SK-N-SH (cell line): ENCODE results near the gene NUP35. TPM values are rescaled to one million over a fixed set of nuclear protein-coding genes. Genes with fewer than 3 reads are reported as not detected.

Source experiments
- CTCF ChIA-PET: fragments of 300-600, 350-600 bp; formaldehyde crosslinking; extraction: SDS; loops from one replicate; lab custom pipeline; 2021; lab: Yijun Ruan, JAX
- POLR2A ChIA-PET: fragments of 350-600 bp; sonication (Branson Sonifier 250); formaldehyde crosslinking; extraction: SDS; loops from one replicate; lab custom pipeline; 2020; ENCODE audit warnings: antibody characterized with exemption, inconsistent platforms; lab: Yijun Ruan, JAX
- DNase-seq: peaks from one replicate; pipeline ENCODE4 v3.0.0; 2012
- H2AFZ ChIP-seq: fragments of 200-600 bp; sonication (generic); 2 replicates; pipeline ENCODE4 v1.8.1; 2016; ENCODE audit warnings: antibody characterized with exemption, mild to moderate bottlenecking, low read depth
- H3F3A ChIP-seq: fragments of 200-600 bp; sonication (generic); replicated peaks from 2 replicates; pipeline ENCODE3; 2016; ENCODE audit warnings: antibody characterized with exemption, mild to moderate bottlenecking; ENCODE audit not compliant: insufficient read depth
- H3K27ac ChIP-seq, 2 experiments: fragments of 200-500 bp in 1 of 2; fragments of 200-600 bp in 1 of 2; sonication (Bioruptor generic) in 1 of 2; sonication (generic), shearing (Covaris generic) in 1 of 2; 2 replicates each; pipeline versions ENCODE4 v1.5.1 to v1.6.1; 2014 to 2016; ENCODE audit warnings: low read depth in 2 of 2, inconsistent platforms in 1 of 2, low read length in 1 of 2, mild to moderate bottlenecking in 1 of 2, mixed read lengths in 1 of 2
- H3K27me3 ChIP-seq: fragments of 200-600 bp; sonication (generic), shearing (Covaris generic); 2 replicates; pipeline ENCODE4 v1.6.1; 2016; ENCODE audit warnings: mixed run types; ENCODE audit not compliant: insufficient read depth
- H3K36me3 ChIP-seq, 2 experiments: fragments of 200-500 bp in 1 of 2; fragments of 200-600 bp in 1 of 2; sonication (Bioruptor generic) in 1 of 2; sonication (generic) in 1 of 2; replicated peaks in 1 of 2; 2 replicates each; pipeline versions ENCODE3 to v1.5.1; 2014 to 2016; ENCODE audit warnings: low read length in 1 of 2, mild to moderate bottlenecking in 1 of 2; ENCODE audit not compliant: insufficient read depth in 2 of 2, control insufficient read depth in 1 of 2
- H3K4me1 ChIP-seq, 2 experiments: fragments of 200-500 bp in 1 of 2; fragments of 200-600 bp in 1 of 2; sonication (Bioruptor generic) in 1 of 2; sonication (generic), shearing (Covaris generic) in 1 of 2; 2 replicates each; pipeline versions ENCODE4 v1.5.1 to v1.6.1; 2014 to 2016; ENCODE audit warnings: low read depth in 1 of 2, low read length in 1 of 2, mixed run types in 1 of 2; ENCODE audit not compliant: insufficient read depth in 2 of 2, control insufficient read depth in 1 of 2
- H3K4me2 ChIP-seq: fragments of 200-600 bp; sonication (generic), shearing (Covaris generic); 2 replicates; pipeline ENCODE4 v1.6.1; 2017; ENCODE audit warnings: mixed run types
- H3K4me3 ChIP-seq, 2 experiments: fragments of 200-500 bp in 1 of 2; fragments of 200-600 bp in 1 of 2; sonication (Bioruptor generic) in 1 of 2; sonication (generic), shearing (Covaris generic) in 1 of 2; 2 replicates each; pipeline versions ENCODE4 v1.5.1 to v1.8.1; 2014 to 2016; ENCODE audit warnings: low read depth in 2 of 2, inconsistent platforms in 1 of 2, low read length in 1 of 2, mild to moderate bottlenecking in 1 of 2, mixed read lengths in 1 of 2, moderate library complexity in 1 of 2
- H3K79me2 ChIP-seq: fragments of 200-600 bp; sonication (generic); 2 replicates; pipeline ENCODE4 v1.8.1; 2017; ENCODE audit warnings: mild to moderate bottlenecking; ENCODE audit not compliant: insufficient read depth
- H3K9ac ChIP-seq: fragments of 200-600 bp; sonication (generic); 2 replicates; pipeline ENCODE4 v1.6.1; 2017; ENCODE audit warnings: mixed run types
- H3K9me2 ChIP-seq: fragments of 200-600 bp; sonication (generic); 2 replicates; pipeline ENCODE4 v1.6.1; 2017; ENCODE audit warnings: mixed run types
- H3K9me3 ChIP-seq: fragments of 200-600 bp; sonication (generic); 2 replicates; pipeline ENCODE4 v1.6.1; 2017; ENCODE audit warnings: mixed run types, mild to moderate bottlenecking, moderate library complexity
- H4K20me1 ChIP-seq: fragments of 200-600 bp; sonication (generic); 2 replicates; pipeline ENCODE4 v1.6.1; 2017; ENCODE audit warnings: mild to moderate bottlenecking, mixed run types; ENCODE audit not compliant: insufficient read depth
- ELF1 ChIP-seq: IDR thresholded peaks from 2 replicates; pipeline ENCODE4 v1.4.0; 2012
- EP300 ChIP-seq, 2 experiments: IDR thresholded peaks; 2 replicates each; pipeline versions ENCODE4 v1.4.0 to v1.6.1; 2012; ENCODE audit warnings: borderline replicate concordance in 1 of 2, low read depth in 1 of 2, low read length in 1 of 2
- FOSL2 ChIP-seq: IDR thresholded peaks from 2 replicates; pipeline ENCODE4 v1.4.0; 2012; ENCODE audit warnings: low read depth, mild to moderate bottlenecking, moderate library complexity, borderline replicate concordance
- FOXJ3 ChIP-seq: sonication (generic); formaldehyde crosslinking; IDR thresholded peaks from 2 replicates; pipeline ENCODE4 v1.5.1; 2020; ENCODE audit warnings: mild to moderate bottlenecking, missing genetic modification reagents
- FOXM1 ChIP-seq: IDR thresholded peaks from 2 replicates; pipeline ENCODE4 v1.4.0; 2012; ENCODE audit warnings: low read depth, mild to moderate bottlenecking
- GATA2 ChIP-seq: sonication (generic); formaldehyde crosslinking; IDR thresholded peaks from 2 replicates; pipeline ENCODE4 v1.5.0; 2020; ENCODE audit warnings: mild to moderate bottlenecking, missing genetic modification reagents
- NFIC ChIP-seq: IDR thresholded peaks from 2 replicates; pipeline ENCODE4 v1.4.0; 2012; ENCODE audit warnings: borderline replicate concordance
- NRF1 ChIP-seq: IDR thresholded peaks from 2 replicates; pipeline ENCODE4 v1.6.1; 2012; ENCODE audit warnings: low read depth, mild to moderate bottlenecking, low read length
- POLR2AphosphoS5 ChIP-seq: IDR thresholded peaks from 2 replicates; pipeline ENCODE4 v1.6.1; 2012; ENCODE audit warnings: low read depth, low read length
- RAD21 ChIP-seq: IDR thresholded peaks from 2 replicates; pipeline ENCODE4 v1.6.1; 2012; ENCODE audit warnings: mild to moderate bottlenecking, low read length
- SIN3A ChIP-seq: IDR thresholded peaks from 2 replicates; pipeline ENCODE4 v1.6.1; 2012; ENCODE audit warnings: low read depth, mild to moderate bottlenecking, low read length, moderate library complexity, borderline replicate concordance
- TCF12 ChIP-seq: IDR thresholded peaks from 2 replicates; pipeline ENCODE4 v1.4.0; 2012
- YY1 ChIP-seq: IDR thresholded peaks from 2 replicates; pipeline ENCODE4 v1.4.0; 2012; ENCODE audit warnings: low read depth, mild to moderate bottlenecking
- ZBTB33 ChIP-seq: IDR thresholded peaks from 2 replicates; pipeline ENCODE4 v1.4.0; 2012; ENCODE audit warnings: low read depth, borderline replicate concordance
- WGBS: methylation state at CpG from one replicate; pipeline ENCODE4 v1.1.6; 2017; ENCODE audit warnings: low lambda C conversion rate; 5-methylcytosine and 5-hydroxymethylcytosine counted together
- polyA plus RNA-seq, 3 experiments: library from polyadenylated mRNA; depleted of rRNA; stranded (reverse); fragments of >200 nt; gene quantifications; 2 replicates each; pipeline ENCODE4 v1.2.3, GENCODE V29; 2012
- TF ChIP-seq, protein P1 (sequence below): fragments of 200-600 bp; sonication (generic); IDR thresholded peaks from 2 replicates; pipeline ENCODE4 v1.6.1; 2017; ENCODE audit warnings: antibody characterized with exemption, mild to moderate bottlenecking, moderate library complexity
- TF ChIP-seq, protein P2 (sequence below): fragments of 150-350 bp; IDR thresholded peaks from 2 replicates; pipeline ENCODE4 v1.6.1; 2017; ENCODE audit warnings: antibody characterized with exemption, low read length, low read depth, borderline replicate concordance

Gene NUP35
- polyA plus RNA-seq, 1 of the 3 experiments (the other 2 are of a cell fraction): 9.1 TPM

- peaks cover 18 to 23% of the 10 kb centered on the region in 2 experiments for H3K36me3 ChIP-seq
- 96% methylated on average over 2 of the region's 2 CpGs for WGBS
- no peaks in the 10 kb centered on the region for H3F3A ChIP-seq
- TF ChIP-seq YY1 (no peak), RAD21 (no peak)
- TF ChIP-seq, all 33 proteins: peak for 0
- Histone ChIP-seq H4K20me1 (no peaks in the 10 kb centered on the region), H3K9me3 (0 out of 2 replicates have a peak, but pooled peaks cover 5% of the 10 kb centered on the region), H3K4me1 (no peaks in the 10 kb centered on the region), H3K79me2 (no peaks in the 10 kb centered on the region), H3K27me3 (no peaks in the 10 kb centered on the region), H3K4me2 (no peak overlapping the region), H2AFZ (no peak overlapping the region), H3K4me3 (no peak overlapping the region), H3K9ac (no peak overlapping the region), H3K9me2 (no peaks in the 10 kb centered on the region), H3K27ac (no peak overlapping the region)
- DNase-seq: no peak
- POLR2A ChIA-PET: no interaction called here
- CTCF ChIA-PET: interaction anchor here (0.6 to 1.1 kb wide), 4 partner anchors 12 to 1123 kb away, joined by 3 to 4 read pairs (median 3); no protein-coding TSS in a partner anchor
Measured at GRCh38 chr2:183193904-183194303, 69.7 kb downstream of the NUP35 start.

DNA sequence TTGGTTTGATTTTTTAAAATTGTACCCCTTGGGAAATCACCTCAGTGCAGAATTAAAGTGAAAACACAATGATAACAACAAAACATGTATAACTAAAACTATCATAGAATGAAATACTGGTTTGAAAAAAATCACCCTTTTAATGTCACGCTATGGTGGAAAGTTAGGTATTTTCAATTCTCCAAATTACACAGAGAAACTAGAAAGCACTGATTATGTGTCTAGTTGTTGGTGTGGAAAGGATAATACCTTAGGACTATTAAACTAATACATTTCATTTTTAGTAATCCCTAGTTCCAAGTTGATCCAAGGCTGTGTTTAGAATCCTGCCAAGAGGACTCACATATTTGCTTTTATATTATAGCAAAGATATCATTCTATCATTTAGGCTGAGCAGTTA, 71.2 kb downstream of the NUP35 start:
- no peak for TF ChIP-seq EP300 (IDR thresholded peaks at IDR 0.05; ENCODE audit: borderline replicate concordance in 1 of 2, low read depth in 1 of 2, low read length in 1 of 2)
- no peak for TF ChIP-seq TCF12
- no peak for TF ChIP-seq FOSL2
- TF ChIP-seq NRF1: no peak
- TF ChIP-seq POLR2AphosphoS5: no peak
- no peak for TF ChIP-seq SIN3A
- no peak for TF ChIP-seq YY1
- TF ChIP-seq ELF1: no peak
- no peak for TF ChIP-seq GATA2 (CRISPR knock-in tag)
- TF ChIP-seq RAD21: no peak
- TF ChIP-seq FOXM1: no peak
- no peak for TF ChIP-seq NFIC
- TF ChIP-seq, protein P1, sequence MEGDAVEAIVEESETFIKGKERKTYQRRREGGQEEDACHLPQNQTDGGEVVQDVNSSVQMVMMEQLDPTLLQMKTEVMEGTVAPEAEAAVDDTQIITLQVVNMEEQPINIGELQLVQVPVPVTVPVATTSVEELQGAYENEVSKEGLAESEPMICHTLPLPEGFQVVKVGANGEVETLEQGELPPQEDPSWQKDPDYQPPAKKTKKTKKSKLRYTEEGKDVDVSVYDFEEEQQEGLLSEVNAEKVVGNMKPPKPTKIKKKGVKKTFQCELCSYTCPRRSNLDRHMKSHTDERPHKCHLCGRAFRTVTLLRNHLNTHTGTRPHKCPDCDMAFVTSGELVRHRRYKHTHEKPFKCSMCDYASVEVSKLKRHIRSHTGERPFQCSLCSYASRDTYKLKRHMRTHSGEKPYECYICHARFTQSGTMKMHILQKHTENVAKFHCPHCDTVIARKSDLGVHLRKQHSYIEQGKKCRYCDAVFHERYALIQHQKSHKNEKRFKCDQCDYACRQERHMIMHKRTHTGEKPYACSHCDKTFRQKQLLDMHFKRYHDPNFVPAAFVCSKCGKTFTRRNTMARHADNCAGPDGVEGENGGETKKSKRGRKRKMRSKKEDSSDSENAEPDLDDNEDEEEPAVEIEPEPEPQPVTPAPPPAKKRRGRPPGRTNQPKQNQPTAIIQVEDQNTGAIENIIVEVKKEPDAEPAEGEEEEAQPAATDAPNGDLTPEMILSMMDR: no peak
- no peak for TF ChIP-seq FOXJ3 (CRISPR knock-in tag)
- no peak for TF ChIP-seq ZBTB33
- TF ChIP-seq, protein P2, sequence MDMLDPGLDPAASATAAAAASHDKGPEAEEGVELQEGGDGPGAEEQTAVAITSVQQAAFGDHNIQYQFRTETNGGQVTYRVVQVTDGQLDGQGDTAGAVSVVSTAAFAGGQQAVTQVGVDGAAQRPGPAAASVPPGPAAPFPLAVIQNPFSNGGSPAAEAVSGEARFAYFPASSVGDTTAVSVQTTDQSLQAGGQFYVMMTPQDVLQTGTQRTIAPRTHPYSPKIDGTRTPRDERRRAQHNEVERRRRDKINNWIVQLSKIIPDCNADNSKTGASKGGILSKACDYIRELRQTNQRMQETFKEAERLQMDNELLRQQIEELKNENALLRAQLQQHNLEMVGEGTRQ: no peak
- Histone ChIP-seq H3K36me3 (peaks cover 15 to 22% of the 10 kb centered on the region in 2 experiments), H4K20me1 (no peaks in the 10 kb centered on the region), H3F3A (no peaks in the 10 kb centered on the region), H3K9me3 (0 out of 2 replicates have a peak, but pooled peaks cover 6% of the 10 kb centered on the region), H3K27me3 (no peaks in the 10 kb centered on the region), H2AFZ (no peak overlapping the region), H3K79me2 (no peaks in the 10 kb centered on the region), H3K9me2 (no peaks in the 10 kb centered on the region), H3K9ac (no peak overlapping the region), H3K4me2 (no peak overlapping the region), H3K27ac (no peak overlapping the region), H3K4me1 (no peaks in the 10 kb centered on the region), H3K4me3 (no peak overlapping the region)
- ChIA-PET POLR2A (no interaction called here), CTCF (no interaction called here)
- DNase-seq: no peak
- 96% methylated on average over 1 of the region's 1 CpG for WGBS
